Upper lobe of right lung (tissue), 1 donor: ENCODE measurements around the gene MYLK. TPM values are rescaled to one million over a fixed set of nuclear protein-coding genes. Genes with fewer than 3 reads are reported as not detected.

Experiments
- ATAC-seq: fragments of 200-7000 bp; cut with Tn5 transposase; one replicate; pipeline ENCODE4 v1.9.1; 2020; ENCODE audit warnings: mild to moderate bottlenecking, moderate library complexity
- DNase-seq: peaks from one replicate; pipeline ENCODE4 v3.0.0-alpha.2; 2020
- H3K27ac ChIP-seq: fragments of 200-600 bp; one replicate; pipeline ENCODE4 v1.8.0; 2022
- H3K27me3 ChIP-seq: fragments of 200-600 bp; one replicate; pipeline ENCODE4 v1.8.0; 2022; ENCODE audit warnings: mild to moderate bottlenecking
- H3K36me3 ChIP-seq: fragments of 200-600 bp; one replicate; pipeline ENCODE4 v1.8.0; 2022
- H3K4me1 ChIP-seq: fragments of 200-600 bp; one replicate; pipeline ENCODE4 v1.8.0; 2022
- H3K4me3 ChIP-seq: fragments of 200-600 bp; one replicate; pipeline ENCODE4 v1.8.0; 2022; ENCODE audit warnings: mild to moderate bottlenecking
- H3K9me3 ChIP-seq: fragments of 200-600 bp; one replicate; pipeline ENCODE4 v1.8.0; 2022
- CTCF ChIP-seq: fragments of 200-600 bp; IDR thresholded peaks from one replicate; pipeline ENCODE4 v1.8.0; 2022; ENCODE audit warnings: antibody characterized with exemption
- intact Hi-C: fragments of 100-400 bp; cut with DNase I; formaldehyde crosslinking; loops from one replicate; pipeline ENCODE4 v1.11.0; 2022
- total RNA-seq: library from RNA; stranded (reverse); fragmentation: NEBNext Ultra II Directional; extraction: Animal tissue kit (Norgen Biotek cat#: 25700); gene quantifications from one replicate; pipeline ENCODE4 v1.2.1, GENCODE V29; 2021
- donor health status: DM: no; HTN: yes; CAD: no; lungs with severe emphysema.

MYLK gene
- total RNA-seq, 1 donor from 2014 or later = 248 TPM

GRCh38 chr3:123768480-123769355 is 115.4 kb downstream of the MYLK start:
- TF ChIP-seq CTCF = no peak
- H3K36me3 ChIP-seq = no peaks in the 10 kb centered on the region
- H3K4me3 ChIP-seq = no peak overlapping the region
- H3K9me3 ChIP-seq = no peaks in the 10 kb centered on the region
- H3K4me1 ChIP-seq = peaks cover 15% of the 10 kb centered on the region
- ATAC-seq = no peak
- DNase-seq = no peak
- H3K27me3 ChIP-seq = no peaks in the 10 kb centered on the region
- intact Hi-C loops = no loop called here
- H3K27ac ChIP-seq = no peak overlapping the region

GRCh38 chr3:123767564-123768292 is 116.4 kb downstream of the MYLK start:
- TF ChIP-seq CTCF = no peak
- Histone ChIP-seq H3K9me3 (no peaks in the 10 kb centered on the region), H3K4me1 (peaks cover 15% of the 10 kb centered on the region), H3K4me3 (no peak overlapping the region), H3K36me3 (no peaks in the 10 kb centered on the region), H3K27me3 (no peaks in the 10 kb centered on the region), H3K27ac (no peak overlapping the region)
- intact Hi-C loops = no loop called here
- DNase-seq (no peak), ATAC-seq (no peak)

GRCh38 chr3:123767009-123767372 is 117.1 kb downstream of the MYLK start:
- ATAC-seq (no peak), DNase-seq (no peak)
- TF ChIP-seq CTCF = no peak
- Histone ChIP-seq H3K27ac (no peak overlapping the region), H3K4me3 (no peak overlapping the region), H3K4me1 (peaks cover 15% of the 10 kb centered on the region), H3K36me3 (no peaks in the 10 kb centered on the region), H3K27me3 (no peaks in the 10 kb centered on the region), H3K9me3 (no peaks in the 10 kb centered on the region)
- intact Hi-C loops = no loop called here

GRCh38 chr3:123766193-123767008 is 117.7 kb downstream of the MYLK start:
- intact Hi-C loops = no loop called here
- no peak overlapping the region for H3K4me3 ChIP-seq
- ATAC-seq = peak; percentile 73

More at GRCh38 chr3:123766193-123767008, 117.7 kb downstream of the MYLK start:
- DNase-seq = no peak
- Histone ChIP-seq H3K27ac (peak overlapping the region; percentile 21), H3K9me3 (no peaks in the 10 kb centered on the region), H3K4me1 (peaks cover 15% of the 10 kb centered on the region), H3K27me3 (no peaks in the 10 kb centered on the region), H3K36me3 (no peaks in the 10 kb centered on the region)
- TF ChIP-seq CTCF = no peak
